HepG2 (cell line): ENCODE results near the gene LHFPL6. TPM values are rescaled to one million over a fixed set of nuclear protein-coding genes. Genes with fewer than 3 reads are reported as not detected.

ENCODE experiments used
- CHCHD3 ChIP-seq: sonication (generic); formaldehyde crosslinking; IDR thresholded peaks from 2 replicates; pipeline ENCODE4 v1.8.0; 2022; ENCODE audit warnings: mild to moderate bottlenecking, missing genetic modification reagents, moderate library complexity
- CTCF ChIP-seq: sonication (generic); formaldehyde crosslinking; IDR thresholded peaks from 2 replicates; pipeline ENCODE4 v1.5.0; 2020; ENCODE audit warnings: mild to moderate bottlenecking, missing genetic modification reagents, moderate library complexity
- HNF1B ChIP-seq: sonication (generic); formaldehyde crosslinking; IDR thresholded peaks from 2 replicates; pipeline ENCODE4 v1.5.1; 2020; ENCODE audit warnings: mild to moderate bottlenecking, moderate library complexity, missing genetic modification reagents
- HNRNPLL ChIP-seq: fragments of 200-400 bp; formaldehyde crosslinking; IDR thresholded peaks from 2 replicates; pipeline ENCODE4 v1.6.1; 2017; ENCODE audit warnings: mild to moderate bottlenecking, low read depth, low read length; ENCODE audit not compliant: poor library complexity, severe bottlenecking
- HOXA7 ChIP-seq: sonication (generic); formaldehyde crosslinking; IDR thresholded peaks from 2 replicates; pipeline ENCODE4 v1.8.1; 2022; ENCODE audit warnings: mild to moderate bottlenecking, missing genetic modification reagents, moderate library complexity
- MTA3 ChIP-seq: sonication (generic); formaldehyde crosslinking; IDR thresholded peaks from 2 replicates; pipeline ENCODE4 v1.4.0; 2020; ENCODE audit warnings: missing genetic modification reagents
- RBAK ChIP-seq: sonication (generic); formaldehyde crosslinking; IDR thresholded peaks from 2 replicates; pipeline ENCODE4 v1.5.1; 2020; ENCODE audit warnings: mild to moderate bottlenecking, missing genetic modification reagents
- RBFOX2 ChIP-seq: fragments of 200-400 bp; formaldehyde crosslinking; IDR thresholded peaks from 2 replicates; pipeline ENCODE4 v1.6.1; 2017; ENCODE audit warnings: low read depth, mild to moderate bottlenecking, low read length
- RBM22 ChIP-seq: fragments of 200-400 bp; formaldehyde crosslinking; optimal IDR thresholded peaks from 2 replicates; pipeline ENCODE3; 2017; ENCODE audit warnings: mild to moderate bottlenecking, low read length, moderate library complexity
- TAF15 ChIP-seq: fragments of 200-400 bp; formaldehyde crosslinking; IDR thresholded peaks from one replicate; pipeline ENCODE4 v1.6.1; 2018; ENCODE audit warnings: mild to moderate bottlenecking, low read depth, low read length; ENCODE audit not compliant: poor library complexity, severe bottlenecking
- TARDBP ChIP-seq: sonication (generic); formaldehyde crosslinking; IDR thresholded peaks from 2 replicates; pipeline ENCODE4 v1.8.0; 2022; ENCODE audit warnings: mild to moderate bottlenecking, missing genetic modification reagents
- ZNF431 ChIP-seq: sonication (generic); formaldehyde crosslinking; IDR thresholded peaks from 2 replicates; pipeline ENCODE4 v1.9.0; 2022; ENCODE audit warnings: missing genetic modification reagents, low read depth, mild to moderate bottlenecking, borderline replicate concordance
- ZNF792 ChIP-seq: IDR thresholded peaks from 2 replicates; pipeline ENCODE4 v1.6.1; 2016
- ZNF879 ChIP-seq: sonication (generic); formaldehyde crosslinking; IDR thresholded peaks from 2 replicates; pipeline ENCODE4 v1.8.1; 2023; ENCODE audit warnings: missing genetic modification reagents
- ZSCAN20 ChIP-seq: sonication (generic); formaldehyde crosslinking; IDR thresholded peaks from 2 replicates; pipeline ENCODE4 v1.4.0; 2020; ENCODE audit warnings: missing genetic modification reagents, mild to moderate bottlenecking, borderline replicate concordance
- polyA plus RNA-seq, 8 experiments: library from polyadenylated mRNA; depleted of rRNA in 3 of 8; stranded (reverse) in 7 of 8; unstranded in 1 of 8; fragments of >200 nt; fragmentation: Illumina TruSeq in 4 of 8; extraction: Trizol in 4 of 8; gene quantifications; 2 replicates each; pipeline versions ENCODE4 v1.2.1 to v1.2.3, GENCODE V29; 2011 to 2016; ENCODE audit warnings: low read depth in 4 of 8, missing spikeins in 1 of 8, mixed read lengths in 1 of 8; ENCODE audit not compliant: insufficient read depth in 1 of 8
- total RNA-seq, 5 experiments: library from RNA; depleted of rRNA; stranded (reverse); fragments of >200 nt; fragmentation: Illumina TruSeq; extraction: Trizol; gene quantifications; 2 replicates each; pipeline ENCODE4 v1.2.3, GENCODE V29; 2016; ENCODE audit warnings: low read depth in 1 of 5

Gene LHFPL6
- total and polyA plus RNA-seq, 2 of the 13 experiments (the other 11 are each of a cell fraction or from before 2014, with no cell fraction given) = not detected

GRCh38 chr13:39347926-39348901 lies 254.8 kb downstream of the LHFPL6 start (continued):
- TF ChIP-seq ZNF431 (CRISPR knock-in tag) = no peak
- TF ChIP-seq HNRNPLL = no peak
- TF ChIP-seq ZNF879 (CRISPR knock-in tag) = no peak
- TF ChIP-seq ZNF792 (CRISPR knock-in tag) = no peak
- no peak for TF ChIP-seq HOXA7 (CRISPR knock-in tag)
- no peak for TF ChIP-seq CHCHD3 (CRISPR knock-in tag)
- TF ChIP-seq RBFOX2 = no peak
- TF ChIP-seq HNF1B = no peak
- no peak for TF ChIP-seq TAF15
- no peak for TF ChIP-seq TARDBP
- TF ChIP-seq ZSCAN20 (CRISPR knock-in tag) = no peak
- TF ChIP-seq MTA3 (CRISPR knock-in tag) = no peak
- no peak for TF ChIP-seq RBM22
- TF ChIP-seq CTCF = no peak
- TF ChIP-seq RBAK (CRISPR knock-in tag) = no peak
